Measurements from ENCODE around the gene MDGA2.

Gene MDGA2

GRCh38 chr14:47490353-47490752 lies 185.1 kb downstream of the MDGA2 start:
- no CpG with 5 or more reads among the region's 3 CpGs for WGBS, 2 donors (ENCODE audit: extremely low coverage in 2 of 2, insufficient read length in 2 of 2, insufficient replicate concordance in 1 of 2)

GRCh38 chr14:47485421-47485820 lies 190.0 kb downstream of the MDGA2 start:
- H3K27me3 ChIP-seq (ENCODE audit: control insufficient read depth in 3 of 3, insufficient read depth in 3 of 3, low read depth in 1 of 3, low read length in 3 of 3), result no peaks in the 10 kb centered on the region
- H2BK120ac ChIP-seq (ENCODE audit: low read depth, low read length), result no peak overlapping the region
- H2BK12ac ChIP-seq (ENCODE audit: low read length), result no peak overlapping the region
- H2AK5ac ChIP-seq (ENCODE audit: low read depth, low read length), result no peak overlapping the region
- H3K4me3 ChIP-seq (ENCODE audit: low read length in 2 of 2), result no peak overlapping the region
- H3K4me1 ChIP-seq (ENCODE audit: control insufficient read depth in 2 of 2, insufficient read depth in 1 of 2, low read depth in 1 of 2, low read length in 2 of 2), result no peaks in the 10 kb centered on the region
- H3K14ac ChIP-seq (ENCODE audit: low read length), result no peak overlapping the region
- H3K9me3 ChIP-seq (replicated peaks in 1 of 2; ENCODE audit: control insufficient read depth in 2 of 2, insufficient read depth in 1 of 2, low read depth in 1 of 2, low read length in 2 of 2), result peaks cover 0 to 2% of the 10 kb centered on the region in 2 donors
- no peak overlapping the region for H2BK5ac ChIP-seq (ENCODE audit: low read length)
- no peak for DNase-seq (ENCODE audit: low spot score)
- H3K4ac ChIP-seq (ENCODE audit: low read length), result no peak overlapping the region
- no peaks in the 10 kb centered on the region for H3K36me3 ChIP-seq (replicated peaks in 1 of 2; ENCODE audit: control insufficient read depth in 2 of 2, insufficient read depth in 2 of 2, low read length in 2 of 2)
- H3K18ac ChIP-seq (ENCODE audit: low read length), result no peak overlapping the region
- no CpG with 5 or more reads among the region's 2 CpGs for WGBS, 2 donors (ENCODE audit: extremely low coverage in 2 of 2, insufficient read length in 2 of 2, insufficient replicate concordance in 1 of 2)
- H2AFZ ChIP-seq (ENCODE audit: low read length), result no peak overlapping the region
- H3K27ac ChIP-seq (replicated peaks; ENCODE audit: low read length), result no peak overlapping the region
- no peaks in the 10 kb centered on the region for H3K79me1 ChIP-seq (ENCODE audit: low read depth, low read length)
- H4K8ac ChIP-seq (ENCODE audit: low read depth, low read length), result no peak overlapping the region
- no peak overlapping the region for H3K4me2 ChIP-seq (ENCODE audit: insufficient read depth, low read length, poor library complexity, severe bottlenecking)
- H3K9ac ChIP-seq (ENCODE audit: low read depth, low read length, poor library complexity), result no peak overlapping the region
- no peak overlapping the region for H3K23ac ChIP-seq (ENCODE audit: low read depth, low read length, poor library complexity)
- no peak overlapping the region for H4K91ac ChIP-seq (ENCODE audit: low read depth, low read length, poor library complexity)
- H2BK15ac ChIP-seq (ENCODE audit: low read length), result no peak overlapping the region

More at GRCh38 chr14:47490353-47490752, 185.1 kb downstream of the MDGA2 start:
- Histone ChIP-seq H2AK5ac (ENCODE audit: low read depth, low read length) (no peak overlapping the region), H3K4me3 (ENCODE audit: low read length in 2 of 2) (no peak overlapping the region), H2BK12ac (ENCODE audit: low read length) (no peak overlapping the region), H3K14ac (ENCODE audit: low read length) (no peak overlapping the region), H3K36me3 (replicated peaks in 1 of 2; ENCODE audit: control insufficient read depth in 2 of 2, insufficient read depth in 2 of 2, low read length in 2 of 2) (no peaks in the 10 kb centered on the region), H3K79me1 (ENCODE audit: low read depth, low read length) (no peaks in the 10 kb centered on the region), H2BK120ac (ENCODE audit: low read depth, low read length) (no peak overlapping the region), H3K9me3 (replicated peaks in 1 of 2; ENCODE audit: control insufficient read depth in 2 of 2, insufficient read depth in 1 of 2, low read depth in 1 of 2, low read length in 2 of 2) (peaks cover 0 to 2% of the 10 kb centered on the region in 2 donors), H4K91ac (ENCODE audit: low read depth, low read length, poor library complexity) (no peak overlapping the region), H3K4ac (ENCODE audit: low read length) (no peak overlapping the region), H2BK15ac (ENCODE audit: low read length) (no peak overlapping the region), H3K9ac (ENCODE audit: low read depth, low read length, poor library complexity) (no peak overlapping the region), H2AFZ (ENCODE audit: low read length) (no peak overlapping the region), H3K4me2 (ENCODE audit: insufficient read depth, low read length, poor library complexity, severe bottlenecking) (no peak overlapping the region), H3K27me3 (ENCODE audit: control insufficient read depth in 3 of 3, insufficient read depth in 3 of 3, low read depth in 1 of 3, low read length in 3 of 3) (no peaks in the 10 kb centered on the region), H2BK5ac (ENCODE audit: low read length) (no peak overlapping the region), H3K27ac (replicated peaks; ENCODE audit: low read length) (no peak overlapping the region), H3K4me1 (ENCODE audit: control insufficient read depth in 2 of 2, insufficient read depth in 1 of 2, low read depth in 1 of 2, low read length in 2 of 2) (no peaks in the 10 kb centered on the region), H3K18ac (ENCODE audit: low read length) (no peak overlapping the region), H4K8ac (ENCODE audit: low read depth, low read length) (no peak overlapping the region), H3K23ac (ENCODE audit: low read depth, low read length, poor library complexity) (no peak overlapping the region)
- no peak for DNase-seq (ENCODE audit: low spot score)

GRCh38 chr14:47483449-47483848 lies 192.0 kb downstream of the MDGA2 start:
- H3K4me3 ChIP-seq (ENCODE audit: low read length in 2 of 2), result no peak overlapping the region
- no peak overlapping the region for H2AFZ ChIP-seq (ENCODE audit: low read length)
- no peak overlapping the region for H2AK5ac ChIP-seq (ENCODE audit: low read depth, low read length)
- no peaks in the 10 kb centered on the region for H3K79me1 ChIP-seq (ENCODE audit: low read depth, low read length)
- H3K14ac ChIP-seq (ENCODE audit: low read length), result no peak overlapping the region
- no peak overlapping the region for H3K27ac ChIP-seq (replicated peaks; ENCODE audit: low read length)
- H3K9ac ChIP-seq (ENCODE audit: low read depth, low read length, poor library complexity), result no peak overlapping the region
- DNase-seq (ENCODE audit: low spot score), result no peak
- no peak overlapping the region for H2BK12ac ChIP-seq (ENCODE audit: low read length)
- peaks cover 0 to 2% of the 10 kb centered on the region in 2 donors for H3K9me3 ChIP-seq (replicated peaks in 1 of 2; ENCODE audit: control insufficient read depth in 2 of 2, insufficient read depth in 1 of 2, low read depth in 1 of 2, low read length in 2 of 2)
- H3K4me2 ChIP-seq (ENCODE audit: insufficient read depth, low read length, poor library complexity, severe bottlenecking), result no peak overlapping the region
- no peak overlapping the region for H3K18ac ChIP-seq (ENCODE audit: low read length)
- H3K27me3 ChIP-seq (ENCODE audit: control insufficient read depth in 3 of 3, insufficient read depth in 3 of 3, low read depth in 1 of 3, low read length in 3 of 3), result no peaks in the 10 kb centered on the region
- H2BK5ac ChIP-seq (ENCODE audit: low read length), result no peak overlapping the region
- no peak overlapping the region for H3K4ac ChIP-seq (ENCODE audit: low read length)
- no peak overlapping the region for H4K91ac ChIP-seq (ENCODE audit: low read depth, low read length, poor library complexity)
- no peak overlapping the region for H3K23ac ChIP-seq (ENCODE audit: low read depth, low read length, poor library complexity)
- H3K4me1 ChIP-seq (ENCODE audit: control insufficient read depth in 2 of 2, insufficient read depth in 1 of 2, low read depth in 1 of 2, low read length in 2 of 2), result no peaks in the 10 kb centered on the region
- H4K8ac ChIP-seq (ENCODE audit: low read depth, low read length), result no peak overlapping the region
- H2BK15ac ChIP-seq (ENCODE audit: low read length), result no peak overlapping the region
- H3K36me3 ChIP-seq (replicated peaks in 1 of 2; ENCODE audit: control insufficient read depth in 2 of 2, insufficient read depth in 2 of 2, low read length in 2 of 2), result no peaks in the 10 kb centered on the region
- H2BK120ac ChIP-seq (ENCODE audit: low read depth, low read length), result no peak overlapping the region

GRCh38 chr14:47471075-47471474 lies 204.3 kb downstream of the MDGA2 start:
- no peak for DNase-seq (ENCODE audit: low spot score)
- no peak overlapping the region for H3K4ac ChIP-seq (ENCODE audit: low read length)
- no peak overlapping the region for H3K9ac ChIP-seq (ENCODE audit: low read depth, low read length, poor library complexity)
- WGBS, 2 donors (ENCODE audit: extremely low coverage in 2 of 2, insufficient read length in 2 of 2, insufficient replicate concordance in 1 of 2), result no CpG with 5 or more reads among the region's 2 CpGs
- peaks cover 0 to 2% of the 10 kb centered on the region in 2 donors for H3K4me1 ChIP-seq (ENCODE audit: control insufficient read depth in 2 of 2, insufficient read depth in 1 of 2, low read depth in 1 of 2, low read length in 2 of 2)
- no peak overlapping the region for H2AK5ac ChIP-seq (ENCODE audit: low read depth, low read length)
- no peak overlapping the region for H3K27ac ChIP-seq (replicated peaks; ENCODE audit: low read length)
- no peak overlapping the region for H3K14ac ChIP-seq (ENCODE audit: low read length)
- H4K91ac ChIP-seq (ENCODE audit: low read depth, low read length, poor library complexity), result no peak overlapping the region
- no peak overlapping the region for H2BK12ac ChIP-seq (ENCODE audit: low read length)
- no peak overlapping the region for H2BK120ac ChIP-seq (ENCODE audit: low read depth, low read length)
- no peak overlapping the region for H3K4me2 ChIP-seq (ENCODE audit: insufficient read depth, low read length, poor library complexity, severe bottlenecking)
- H2AFZ ChIP-seq (ENCODE audit: low read length), result no peak overlapping the region
- no peaks in the 10 kb centered on the region for H3K79me1 ChIP-seq (ENCODE audit: low read depth, low read length)
- H3K27me3 ChIP-seq (ENCODE audit: control insufficient read depth in 3 of 3, insufficient read depth in 3 of 3, low read depth in 1 of 3, low read length in 3 of 3), result no peaks in the 10 kb centered on the region
- no peaks in the 10 kb centered on the region for H3K9me3 ChIP-seq (replicated peaks in 1 of 2; ENCODE audit: control insufficient read depth in 2 of 2, insufficient read depth in 1 of 2, low read depth in 1 of 2, low read length in 2 of 2)
- no peak overlapping the region for H4K8ac ChIP-seq (ENCODE audit: low read depth, low read length)
- H2BK15ac ChIP-seq (ENCODE audit: low read length), result no peak overlapping the region
- H3K36me3 ChIP-seq (replicated peaks in 1 of 2; ENCODE audit: control insufficient read depth in 2 of 2, insufficient read depth in 2 of 2, low read length in 2 of 2), result no peaks in the 10 kb centered on the region
- no peak overlapping the region for H3K4me3 ChIP-seq (ENCODE audit: low read length in 2 of 2)
- H3K18ac ChIP-seq (ENCODE audit: low read length), result no peak overlapping the region
- no peak overlapping the region for H2BK5ac ChIP-seq (ENCODE audit: low read length)
- H3K23ac ChIP-seq (ENCODE audit: low read depth, low read length, poor library complexity), result no peak overlapping the region

All from neuronal stem cell (in vitro differentiated cells).